ENCODE measurements around the gene PIP5K1C. TPM values are rescaled to one million over a fixed set of nuclear protein-coding genes. Genes with fewer than 3 reads are reported as not detected.

The PIP5K1C gene
- total and polyA plus RNA-seq, 7 donors, result 8.7 to 22.4 (median 16.3) TPM

GRCh38 chr19:3730457-3730958, 30.2 kb upstream of the PIP5K1C start:
- H3K27ac ChIP-seq, result no peak overlapping the region
- peaks cover 0 to 8% (median 0%) of the 10 kb centered on the region in 3 donors for H3K27me3 ChIP-seq (ENCODE audit: insufficient read depth in 3 of 3, low read length in 2 of 3)
- TF ChIP-seq, protein P1, sequence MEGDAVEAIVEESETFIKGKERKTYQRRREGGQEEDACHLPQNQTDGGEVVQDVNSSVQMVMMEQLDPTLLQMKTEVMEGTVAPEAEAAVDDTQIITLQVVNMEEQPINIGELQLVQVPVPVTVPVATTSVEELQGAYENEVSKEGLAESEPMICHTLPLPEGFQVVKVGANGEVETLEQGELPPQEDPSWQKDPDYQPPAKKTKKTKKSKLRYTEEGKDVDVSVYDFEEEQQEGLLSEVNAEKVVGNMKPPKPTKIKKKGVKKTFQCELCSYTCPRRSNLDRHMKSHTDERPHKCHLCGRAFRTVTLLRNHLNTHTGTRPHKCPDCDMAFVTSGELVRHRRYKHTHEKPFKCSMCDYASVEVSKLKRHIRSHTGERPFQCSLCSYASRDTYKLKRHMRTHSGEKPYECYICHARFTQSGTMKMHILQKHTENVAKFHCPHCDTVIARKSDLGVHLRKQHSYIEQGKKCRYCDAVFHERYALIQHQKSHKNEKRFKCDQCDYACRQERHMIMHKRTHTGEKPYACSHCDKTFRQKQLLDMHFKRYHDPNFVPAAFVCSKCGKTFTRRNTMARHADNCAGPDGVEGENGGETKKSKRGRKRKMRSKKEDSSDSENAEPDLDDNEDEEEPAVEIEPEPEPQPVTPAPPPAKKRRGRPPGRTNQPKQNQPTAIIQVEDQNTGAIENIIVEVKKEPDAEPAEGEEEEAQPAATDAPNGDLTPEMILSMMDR (IDR thresholded peaks at IDR 0.05), result no peak
- no peaks in the 10 kb centered on the region for H3K9me3 ChIP-seq
- H3K36me3 ChIP-seq (ENCODE audit: insufficient read depth in 1 of 2, low read depth in 1 of 2), result no peaks in the 10 kb centered on the region
- DNase-seq (no peak), ATAC-seq (no peak)
- 92 to 95% (median 92%) methylated on average over 32 of the region's 32 CpGs for WGBS, 3 donors
- H3K4me3 ChIP-seq, result no peak overlapping the region
- H3K4me1 ChIP-seq, result no peaks in the 10 kb centered on the region
- intact Hi-C loops (cut with DNase I), result no loop called here

GRCh38 chr19:3725640-3726310, 25.5 kb upstream of the PIP5K1C start:
- 24 to 27% (median 24%) methylated on average over 14 of the region's 14 CpGs for WGBS, 3 donors
- no peak overlapping the region for H3K4me3 ChIP-seq
- H3K27me3 ChIP-seq (ENCODE audit: insufficient read depth in 3 of 3, low read length in 2 of 3), result peaks cover 0 to 30% (median 15%) of the 10 kb centered on the region in 3 donors
- DNase-seq, result no peak
- no peaks in the 10 kb centered on the region for H3K4me1 ChIP-seq
- intact Hi-C loops (cut with DNase I), result no loop called here
- H3K36me3 ChIP-seq (ENCODE audit: insufficient read depth in 1 of 2, low read depth in 1 of 2), result no peaks in the 10 kb centered on the region
- ATAC-seq, result no peak
- TF ChIP-seq, protein P1 (IDR thresholded peaks at IDR 0.05), result no peak
- H3K27ac ChIP-seq, result no peak overlapping the region
- H3K9me3 ChIP-seq, result no peaks in the 10 kb centered on the region

GRCh38 chr19:3725121-3725520, 24.9 kb upstream of the PIP5K1C start:
- DNase-seq (no peak), ATAC-seq (no peak)
- Histone ChIP-seq H3K4me1 (no peaks in the 10 kb centered on the region), H3K36me3 (ENCODE audit: insufficient read depth in 1 of 2, low read depth in 1 of 2) (no peaks in the 10 kb centered on the region), H3K27ac (no peak overlapping the region), H3K27me3 (ENCODE audit: insufficient read depth in 3 of 3, low read length in 2 of 3) (peaks cover 0 to 37% (median 18%) of the 10 kb centered on the region in 3 donors), H3K4me3 (no peak overlapping the region), H3K9me3 (no peaks in the 10 kb centered on the region)
- TF ChIP-seq, protein P1 (IDR thresholded peaks at IDR 0.05), result no peak
- WGBS, 3 donors, result 46 to 56% (median 55%) methylated on average over 3 of the region's 3 CpGs
- intact Hi-C loops (cut with DNase I), result no loop called here

DNA sequence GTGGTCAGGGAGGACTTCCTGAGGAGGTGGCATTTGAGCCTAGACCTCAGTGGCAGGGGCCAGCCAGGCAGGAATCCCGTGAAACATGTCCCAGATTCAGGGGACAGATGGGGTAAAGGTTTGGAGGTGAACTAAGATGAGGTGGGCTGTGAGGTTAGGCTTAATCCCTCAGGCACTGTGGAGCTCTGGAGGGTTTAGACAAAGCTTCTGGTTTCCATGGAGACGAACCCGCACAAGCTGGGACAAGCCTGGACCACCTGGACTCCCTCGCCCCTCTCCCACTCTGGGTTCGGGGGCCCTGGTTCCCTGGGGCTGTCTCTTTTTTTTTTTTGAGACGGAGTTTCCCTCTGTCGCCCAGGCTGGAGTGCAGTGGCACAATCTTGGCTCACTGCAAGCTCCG, 23.6 kb upstream of the PIP5K1C start:
- H3K36me3 ChIP-seq (ENCODE audit: insufficient read depth in 1 of 2, low read depth in 1 of 2), result no peaks in the 10 kb centered on the region
- DNase-seq (no peak), ATAC-seq (no peak)
- TF ChIP-seq, protein P1 (IDR thresholded peaks at IDR 0.05), result no peak
- WGBS, 3 donors, result 16 to 24% (median 19%) methylated on average over 7 to 8 of the region's 8 CpGs
- peaks cover 0 to 48% (median 20%) of the 10 kb centered on the region in 3 donors for H3K27me3 ChIP-seq (ENCODE audit: insufficient read depth in 3 of 3, low read length in 2 of 3)
- intact Hi-C loops (cut with DNase I), result no loop called here
- H3K4me1 ChIP-seq, result no peaks in the 10 kb centered on the region
- no peaks in the 10 kb centered on the region for H3K9me3 ChIP-seq
- H3K4me3 ChIP-seq, result no peak overlapping the region
- no peak overlapping the region for H3K27ac ChIP-seq
